ENCODE results near the gene NDUFB11. TPM values are rescaled to one million over a fixed set of nuclear protein-coding genes. Genes with fewer than 3 reads are reported as not detected.

Gene NDUFB11
- total and polyA plus RNA-seq, 2 donors (not counting 3 experiments of a cell fraction or from before 2014, with no cell fraction given): 65.2 to 88.0 TPM

GRCh38 chrX:47178337-47178736, 33.8 kb upstream of the NDUFB11 start:
- H3K4me2 ChIP-seq (ENCODE audit: insufficient read depth, low read length): no peak overlapping the region
- no peaks in the 10 kb centered on the region for H3K27me3 ChIP-seq (ENCODE audit: control insufficient read depth in 2 of 2, insufficient read depth in 2 of 2, low read length in 2 of 2)
- TF ChIP-seq, protein P1, sequence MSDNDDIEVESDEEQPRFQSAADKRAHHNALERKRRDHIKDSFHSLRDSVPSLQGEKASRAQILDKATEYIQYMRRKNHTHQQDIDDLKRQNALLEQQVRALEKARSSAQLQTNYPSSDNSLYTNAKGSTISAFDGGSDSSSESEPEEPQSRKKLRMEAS (IDR thresholded peaks at IDR 0.05; ENCODE audit: insufficient read depth, insufficient read length): no peak
- TF ChIP-seq FOS (IDR thresholded peaks at IDR 0.05; ENCODE audit: borderline replicate concordance, insufficient read depth, low read length): no peak
- TF ChIP-seq, protein P2, sequence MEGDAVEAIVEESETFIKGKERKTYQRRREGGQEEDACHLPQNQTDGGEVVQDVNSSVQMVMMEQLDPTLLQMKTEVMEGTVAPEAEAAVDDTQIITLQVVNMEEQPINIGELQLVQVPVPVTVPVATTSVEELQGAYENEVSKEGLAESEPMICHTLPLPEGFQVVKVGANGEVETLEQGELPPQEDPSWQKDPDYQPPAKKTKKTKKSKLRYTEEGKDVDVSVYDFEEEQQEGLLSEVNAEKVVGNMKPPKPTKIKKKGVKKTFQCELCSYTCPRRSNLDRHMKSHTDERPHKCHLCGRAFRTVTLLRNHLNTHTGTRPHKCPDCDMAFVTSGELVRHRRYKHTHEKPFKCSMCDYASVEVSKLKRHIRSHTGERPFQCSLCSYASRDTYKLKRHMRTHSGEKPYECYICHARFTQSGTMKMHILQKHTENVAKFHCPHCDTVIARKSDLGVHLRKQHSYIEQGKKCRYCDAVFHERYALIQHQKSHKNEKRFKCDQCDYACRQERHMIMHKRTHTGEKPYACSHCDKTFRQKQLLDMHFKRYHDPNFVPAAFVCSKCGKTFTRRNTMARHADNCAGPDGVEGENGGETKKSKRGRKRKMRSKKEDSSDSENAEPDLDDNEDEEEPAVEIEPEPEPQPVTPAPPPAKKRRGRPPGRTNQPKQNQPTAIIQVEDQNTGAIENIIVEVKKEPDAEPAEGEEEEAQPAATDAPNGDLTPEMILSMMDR (IDR thresholded peaks at IDR 0.05; ENCODE audit: extremely low read depth in 1 of 2, insufficient read depth in 1 of 2, low read depth in 1 of 2, low read length in 2 of 2): no peak
- no peak for TF ChIP-seq EZH2 (IDR thresholded peaks at IDR 0.05; ENCODE audit: borderline replicate concordance, low read depth, low read length, severe bottlenecking)
- no peak for TF ChIP-seq JUN (IDR thresholded peaks at IDR 0.05; ENCODE audit: borderline replicate concordance, insufficient read depth, insufficient read length, low read depth)
- TF ChIP-seq MYC (IDR thresholded peaks at IDR 0.05; ENCODE audit: low read depth, low read length): no peak
- no peak for TF ChIP-seq POLR2AphosphoS5 (IDR thresholded peaks at IDR 0.05; ENCODE audit: insufficient read depth, low read depth, low read length)
- no peak for TF ChIP-seq POLR2A (IDR thresholded peaks at IDR 0.05; ENCODE audit: low read depth, low read length)
- no peak for TF ChIP-seq GATA2 (IDR thresholded peaks at IDR 0.05; ENCODE audit: insufficient read depth, insufficient read length, low read depth, low read length)
- no TSS peak for BruUV-seq (replicated peaks)
- H3K79me2 ChIP-seq (ENCODE audit: control insufficient read depth, insufficient read depth, low read length): no peaks in the 10 kb centered on the region
- dilution Hi-C loops (cut with MboI; ENCODE audit: extremely low pct_ligation_motif_present, low sequenced_read_pairs) (no loop called here), intact Hi-C loops (cut with micrococcal nuclease) (no loop called here)
- POLR2A ChIA-PET: no interaction called here
- no peak overlapping the region for H3K9ac ChIP-seq (replicated peaks; ENCODE audit: extremely low read depth, insufficient read depth, low read length)
- H3K4me3 ChIP-seq (replicated peaks in 1 of 3; ENCODE audit: insufficient read depth in 1 of 3, low read depth in 1 of 3, low read length in 3 of 3): no peak overlapping the region
- no peak overlapping the region for H2AFZ ChIP-seq (ENCODE audit: low read depth, low read length)
- no peaks in the 10 kb centered on the region for H4K20me1 ChIP-seq (replicated peaks; ENCODE audit: control insufficient read depth, extremely low read depth, insufficient read depth, low read length)
- peaks cover 0 to 46% of the 10 kb centered on the region in 2 experiments for H3K36me3 ChIP-seq (ENCODE audit: control insufficient read depth in 2 of 2, extremely low read depth in 1 of 2, insufficient read depth in 2 of 2, low read length in 2 of 2)
- FAIRE-seq (no peak), DNase-seq (ENCODE audit: low read depth, low spot score) (no peak)
- no peak overlapping the region for H3K27ac ChIP-seq (ENCODE audit: insufficient read depth, low read depth, low read length)
- CTCF ChIA-PET: no interaction called here
- H3K4me1 ChIP-seq (ENCODE audit: control insufficient read depth, extremely low read depth, insufficient read depth, low read length): no peaks in the 10 kb centered on the region
- no peaks in the 10 kb centered on the region for H3K9me3 ChIP-seq (replicated peaks; ENCODE audit: control insufficient read depth, insufficient read depth, low read length)
- no peaks in the 10 kb centered on the region for H3K9me1 ChIP-seq (replicated peaks; ENCODE audit: control insufficient read depth, extremely low read depth, insufficient read depth, low read length)
